H9 (cell line): ENCODE data around the gene PLXNC1. TPM values are rescaled to one million over a fixed set of nuclear protein-coding genes. Genes with fewer than 3 reads are reported as not detected.

Experiments
- DNase-seq: peaks from one replicate; pipeline ENCODE4 v3.0.0-alpha.2; 2017
- H2AFZ ChIP-seq: one replicate; pipeline ENCODE4 v1.6.1; 2013; ENCODE audit warnings: mild to moderate bottlenecking, low read length, control low read depth, moderate library complexity
- H2AK5ac ChIP-seq: 2 replicates; pipeline ENCODE4 v1.6.1; 2013; ENCODE audit warnings: low read length, control low read depth, mixed read lengths; ENCODE audit not compliant: insufficient read length
- H2BK120ac ChIP-seq: one replicate; pipeline ENCODE4 v1.6.1; 2013; ENCODE audit warnings: low read depth, mild to moderate bottlenecking, low read length, control low read depth, inconsistent platforms; ENCODE audit not compliant: poor library complexity, severe bottlenecking
- H2BK12ac ChIP-seq: 2 replicates; pipeline ENCODE4 v1.6.1; 2013; ENCODE audit warnings: low read length, control low read depth, mixed read lengths, low read depth; ENCODE audit not compliant: insufficient read length
- H2BK15ac ChIP-seq: 2 replicates; pipeline ENCODE4 v1.6.1; 2013; ENCODE audit warnings: low read depth, low read length, control low read depth
- H2BK20ac ChIP-seq: one replicate; pipeline ENCODE4 v1.6.1; 2013; ENCODE audit warnings: low read depth, mild to moderate bottlenecking, low read length, control low read depth, inconsistent platforms; ENCODE audit not compliant: poor library complexity, severe bottlenecking
- H2BK5ac ChIP-seq: 2 replicates; pipeline ENCODE4 v1.6.1; 2013; ENCODE audit warnings: low read length, control low read depth, mixed read lengths; ENCODE audit not compliant: insufficient read length
- H3K14ac ChIP-seq: 2 replicates; pipeline ENCODE4 v1.6.1; 2013; ENCODE audit warnings: low read length, control low read depth; ENCODE audit not compliant: insufficient read depth
- H3K18ac ChIP-seq: 2 replicates; pipeline ENCODE4 v1.6.1; 2013; ENCODE audit warnings: low read depth, mild to moderate bottlenecking, mixed read lengths, low read length, control low read depth; ENCODE audit not compliant: insufficient read length
- H3K23ac ChIP-seq: 2 replicates; pipeline ENCODE4 v1.6.1; 2013; ENCODE audit warnings: low read length, control low read depth, mixed read lengths, low read depth; ENCODE audit not compliant: insufficient read length
- H3K23me2 ChIP-seq: 2 replicates; pipeline ENCODE4 v1.6.1; 2013; ENCODE audit warnings: low read depth, mild to moderate bottlenecking, mixed read lengths, low read length, control low read depth; ENCODE audit not compliant: insufficient read length, poor library complexity, severe bottlenecking
- H3K27ac ChIP-seq: 2 replicates; pipeline ENCODE4 v1.5.1; 2013; ENCODE audit warnings: low read length, control low read depth, mixed read lengths, low read depth; ENCODE audit not compliant: insufficient read length
- H3K27me3 ChIP-seq: 2 replicates; pipeline ENCODE4 v1.6.1; 2013; ENCODE audit warnings: low read length, control low read depth, inconsistent platforms; ENCODE audit not compliant: insufficient read depth
- H3K4ac ChIP-seq: 2 replicates; pipeline ENCODE4 v1.6.1; 2013; ENCODE audit warnings: low read depth, mild to moderate bottlenecking, control low read depth, inconsistent platforms, low read length, moderate library complexity
- H3K4me1 ChIP-seq: 2 replicates; pipeline ENCODE4 v1.6.1; 2013; ENCODE audit warnings: low read length, control low read depth, inconsistent platforms; ENCODE audit not compliant: insufficient read depth
- H3K4me2 ChIP-seq: 2 replicates; pipeline ENCODE4 v1.6.1; 2013; ENCODE audit warnings: low read length, control low read depth, mixed read lengths; ENCODE audit not compliant: insufficient read length, insufficient read depth
- H3K56ac ChIP-seq: 2 replicates; pipeline ENCODE4 v1.6.1; 2013; ENCODE audit warnings: low read depth, mild to moderate bottlenecking, mixed read lengths, low read length, control low read depth; ENCODE audit not compliant: insufficient read length
- H3K79me1 ChIP-seq: 2 replicates; pipeline ENCODE4 v1.6.1; 2013; ENCODE audit warnings: low read depth, mild to moderate bottlenecking, moderate library complexity, low read length, control low read depth, inconsistent platforms; ENCODE audit not compliant: insufficient read depth, poor library complexity, severe bottlenecking
- H3K79me2 ChIP-seq: 2 replicates; pipeline ENCODE4 v1.6.1; 2013; ENCODE audit warnings: low read length, control low read depth, inconsistent platforms; ENCODE audit not compliant: insufficient read depth
- H3K9ac ChIP-seq: 2 replicates; pipeline ENCODE4 v1.6.1; 2013; ENCODE audit warnings: low read length, control low read depth, mixed read lengths; ENCODE audit not compliant: insufficient read length; ENCODE audit errors: extremely low read depth
- H3K9me3 ChIP-seq: one replicate; pipeline ENCODE4 v1.6.1; 2013; ENCODE audit warnings: low read depth, low read length, inconsistent platforms; ENCODE audit not compliant: control insufficient read depth
- H3T11ph ChIP-seq: one replicate; pipeline ENCODE4 v1.6.1; 2013; ENCODE audit warnings: mild to moderate bottlenecking, low read length, control low read depth, inconsistent platforms
- H4K20me1 ChIP-seq: one replicate; pipeline ENCODE4 v1.6.1; 2013; ENCODE audit not compliant: control insufficient read depth, insufficient read length, insufficient read depth
- H4K5ac ChIP-seq: 2 replicates; pipeline ENCODE4 v1.6.1; 2013; ENCODE audit warnings: low read depth, mild to moderate bottlenecking, mixed read lengths, low read length, control low read depth; ENCODE audit not compliant: insufficient read length
- H4K8ac ChIP-seq: replicated peaks from 2 replicates; pipeline ENCODE4 v1.6.1; 2013; ENCODE audit warnings: low read length, control low read depth, mixed read lengths, low read depth; ENCODE audit not compliant: insufficient read length
- H4K91ac ChIP-seq: 2 replicates; pipeline ENCODE4 v1.6.1; 2013; ENCODE audit warnings: low read depth, mild to moderate bottlenecking, moderate library complexity, mixed read lengths, low read length, control low read depth; ENCODE audit not compliant: insufficient read length
- H3K27ac Mint-ChIP-seq, 3 experiments: 2 replicates in 2 of 3; 3 replicates in 1 of 3; pipeline ENCODE4 v1.8.0; 2020 to 2021; ENCODE audit warnings: mixed read lengths in 3 of 3, mild to moderate bottlenecking in 1 of 3, moderate library complexity in 1 of 3
- H3K27me3 Mint-ChIP-seq: 2 replicates; pipeline ENCODE4 v1.8.0; 2021; ENCODE audit warnings: low read depth, mild to moderate bottlenecking, moderate library complexity, mixed read lengths
- H3K36me3 Mint-ChIP-seq, 3 experiments: 2 replicates in 2 of 3; 3 replicates in 1 of 3; pipeline ENCODE4 v1.8.0; 2020 to 2021; ENCODE audit warnings: low read depth in 3 of 3, mixed read lengths in 3 of 3; ENCODE audit not compliant: insufficient read depth in 1 of 3
- H3K4me1 Mint-ChIP-seq, 2 experiments: 2 replicates each; pipeline ENCODE4 v1.8.0; 2020; ENCODE audit warnings: mixed read lengths in 2 of 2
- H3K4me3 Mint-ChIP-seq, 2 experiments: 2 replicates in 1 of 2; 3 replicates in 1 of 2; pipeline ENCODE4 v1.8.0; 2020 to 2021; ENCODE audit warnings: mild to moderate bottlenecking in 2 of 2, mixed read lengths in 2 of 2, moderate library complexity in 1 of 2
- H3K9me3 Mint-ChIP-seq, 2 experiments: 2 replicates in 1 of 2; 3 replicates in 1 of 2; pipeline ENCODE4 v1.8.0; 2020; ENCODE audit warnings: mild to moderate bottlenecking in 2 of 2, mixed read lengths in 2 of 2, moderate library complexity in 1 of 2
- WGBS: extraction: QIAGEN DNeasy Blood & Tissue Kit; methylation state at CpG from one replicate; pipeline ENCODE4 v1.1.7; 2013; ENCODE audit warnings: missing lambda C conversion rate, low lambda C conversion rate, mixed read lengths; ENCODE audit not compliant: insufficient read length; ENCODE audit errors: extremely low coverage; 5-methylcytosine and 5-hydroxymethylcytosine counted together
- total RNA-seq: library from RNA; stranded (reverse); gene quantifications from 2 replicates; pipeline ENCODE4 v1.2.1, GENCODE V29; 2021
- TF ChIP-seq, protein P1 (sequence below): fragments of 200-600 bp; sonication (generic); conservative IDR thresholded peaks from 3 replicates; pipeline ENCODE4 v1.8.0; 2021; ENCODE audit warnings: antibody characterized with exemption, mild to moderate bottlenecking

PLXNC1 gene
- total RNA-seq, 1 experiment from 2014 or later = 1.2 TPM

GRCh38 chr12:94140556-94140955, 7.8 kb upstream of the PLXNC1 start:
- Histone ChIP-seq H3K27ac (no peak overlapping the region), H3K4me1 (no peaks in the 10 kb centered on the region), H2BK5ac (no peak overlapping the region), H2BK12ac (no peak overlapping the region), H3K18ac (no peak overlapping the region), H2BK15ac (no peak overlapping the region), H3K56ac (no peak overlapping the region), H4K5ac (no peak overlapping the region), H3K9ac (no peak overlapping the region), H3K4me2 (no peak overlapping the region), H2BK20ac (no peak overlapping the region), H3K23ac (no peak overlapping the region), H3K27me3 (no peaks in the 10 kb centered on the region), H2AK5ac (no peak overlapping the region), H2AFZ (no peak overlapping the region), H3T11ph (no peak overlapping the region), H3K9me3 (no peaks in the 10 kb centered on the region), H3K79me2 (no peaks in the 10 kb centered on the region), H2BK120ac (no peak overlapping the region), H3K23me2 (no peaks in the 10 kb centered on the region), H4K8ac (no peak overlapping the region), H4K91ac (no peak overlapping the region), H3K4ac (no peak overlapping the region), H4K20me1 (no peaks in the 10 kb centered on the region), H3K14ac (no peak overlapping the region), H3K79me1 (no peaks in the 10 kb centered on the region)
- peak overlapping the region in 1 of 3 experiments; percentile 29; a peak in 2 of 7 replicates for H3K27ac Mint-ChIP-seq
- no CpG with 5 or more reads among the region's 13 CpGs for WGBS
- peaks cover 67% of the 10 kb centered on the region for H3K27me3 Mint-ChIP-seq
- no peaks in the 10 kb centered on the region for H3K36me3 Mint-ChIP-seq
- DNase-seq = peak; percentile 85
- H3K4me3 Mint-ChIP-seq = no peak overlapping the region
- TF ChIP-seq, protein P1, sequence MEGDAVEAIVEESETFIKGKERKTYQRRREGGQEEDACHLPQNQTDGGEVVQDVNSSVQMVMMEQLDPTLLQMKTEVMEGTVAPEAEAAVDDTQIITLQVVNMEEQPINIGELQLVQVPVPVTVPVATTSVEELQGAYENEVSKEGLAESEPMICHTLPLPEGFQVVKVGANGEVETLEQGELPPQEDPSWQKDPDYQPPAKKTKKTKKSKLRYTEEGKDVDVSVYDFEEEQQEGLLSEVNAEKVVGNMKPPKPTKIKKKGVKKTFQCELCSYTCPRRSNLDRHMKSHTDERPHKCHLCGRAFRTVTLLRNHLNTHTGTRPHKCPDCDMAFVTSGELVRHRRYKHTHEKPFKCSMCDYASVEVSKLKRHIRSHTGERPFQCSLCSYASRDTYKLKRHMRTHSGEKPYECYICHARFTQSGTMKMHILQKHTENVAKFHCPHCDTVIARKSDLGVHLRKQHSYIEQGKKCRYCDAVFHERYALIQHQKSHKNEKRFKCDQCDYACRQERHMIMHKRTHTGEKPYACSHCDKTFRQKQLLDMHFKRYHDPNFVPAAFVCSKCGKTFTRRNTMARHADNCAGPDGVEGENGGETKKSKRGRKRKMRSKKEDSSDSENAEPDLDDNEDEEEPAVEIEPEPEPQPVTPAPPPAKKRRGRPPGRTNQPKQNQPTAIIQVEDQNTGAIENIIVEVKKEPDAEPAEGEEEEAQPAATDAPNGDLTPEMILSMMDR = peak; percentile 81
- no peaks in the 10 kb centered on the region; a peak in 1 of 5 replicates for H3K9me3 Mint-ChIP-seq
- peaks cover 6 to 8% of the 10 kb centered on the region in 2 experiments for H3K4me1 Mint-ChIP-seq
